Esophagus squamous epithelium (tissue), 4 donors: Measurements from ENCODE around the gene CMTR1.
A peak's percentile ranks its signal among the peaks of the same experiment; 100 is the strongest.

ENCODE experiments used
- CTCF ChIP-seq, 6 experiments: fragments of 450-650 bp in 4 of 6; fragments of 200-600 bp in 2 of 6; sonication (generic) in 2 of 6; IDR thresholded peaks; one replicate each; pipeline ENCODE4 v1.5.1; 2016 to 2019; ENCODE audit warnings: antibody characterized with exemption in 6 of 6, mild to moderate bottlenecking in 4 of 6, moderate library complexity in 4 of 6
- POLR2A ChIP-seq, 4 donors: fragments of 450-650 bp; IDR thresholded peaks; one replicate each; pipeline ENCODE4 v1.6.1; 2017; ENCODE audit warnings: antibody characterized with exemption in 4 of 4, mild to moderate bottlenecking in 4 of 4, moderate library complexity in 3 of 4

GRCh38 chr6:37432916-37433656 is at the start of gene CMTR1:
- TF ChIP-seq CTCF (IDR thresholded peaks at IDR 0.05) (peak in 3 of 6 experiments; percentile 13 to 48 (median 18)), POLR2A (IDR thresholded peaks at IDR 0.05) (peak in 2 of 4 donors; percentile 63 to 70)
